K562 (cell line): ENCODE measurements around the gene SYN1. TPM values are rescaled to one million over a fixed set of nuclear protein-coding genes. Genes with fewer than 3 reads are reported as not detected.

ENCODE experiments used
- ARNT ChIP-seq, 2 experiments: fragments of 450-650 bp; IDR thresholded peaks; 2 replicates each; pipeline ENCODE4 v1.6.1; 2016; ENCODE audit warnings: mild to moderate bottlenecking in 1 of 2
- ETV6 ChIP-seq, 3 experiments: fragments of 150-350 bp in 1 of 3; sonication (generic) in 1 of 3; formaldehyde crosslinking in 1 of 3; IDR thresholded peaks; 2 replicates each; pipeline versions ENCODE4 v1.6.1 to v1.8.0; 2014 to 2022; ENCODE audit warnings: borderline replicate concordance in 2 of 3, low read depth in 2 of 3, antibody characterized with exemption in 1 of 3, low read length in 1 of 3, mild to moderate bottlenecking in 1 of 3, missing genetic modification reagents in 1 of 3
- EWSR1 ChIP-seq: fragments of 450-650 bp; IDR thresholded peaks from 2 replicates; pipeline ENCODE4 v1.6.1; 2018; ENCODE audit warnings: borderline replicate concordance, mild to moderate bottlenecking, low read depth, moderate library complexity; ENCODE audit not compliant: partially characterized antibody
- GATAD2A ChIP-seq: fragments of 450-650 bp; IDR thresholded peaks from 2 replicates; pipeline ENCODE4 v1.6.1; 2017
- ZKSCAN8 ChIP-seq: fragments of 200-800 bp; sonication (Bioruptor generic); IDR thresholded peaks from 2 replicates; pipeline ENCODE4 v1.6.1; 2016; ENCODE audit warnings: missing genetic modification characterization, missing compliant biosample characterization
- ZNF274 ChIP-seq: IDR thresholded peaks from 2 replicates; pipeline ENCODE4 v1.6.1; 2011; ENCODE audit warnings: low read depth, mild to moderate bottlenecking, low read length, moderate library complexity, borderline replicate concordance
- ZNF445 ChIP-seq: fragments of 250-450 bp; sonication (Bioruptor Pico); IDR thresholded peaks from 2 replicates; pipeline ENCODE4 v1.4.0; 2020; ENCODE audit warnings: low read depth, mild to moderate bottlenecking, moderate library complexity
- ZNF668 ChIP-seq: fragments of 250-450 bp; sonication (Bioruptor Pico); IDR thresholded peaks from 2 replicates; pipeline ENCODE4 v1.8.0; 2022; ENCODE audit warnings: mild to moderate bottlenecking, inconsistent platforms
- polyA plus RNA-seq, 8 experiments: library from polyadenylated mRNA; depleted of rRNA in 4 of 8; stranded (reverse) in 5 of 8; unstranded in 3 of 8; fragments of >200 nt; fragmentation: Nextera tagmentation in 2 of 8; fragmentation: Illumina TruSeq in 1 of 8; extraction: Ambion mirVana in 2 of 8; extraction: Trizol in 1 of 8; gene quantifications; 2 replicates each; pipeline versions ENCODE4 v1.2.1 to v1.2.3, GENCODE V29; 2011 to 2014; ENCODE audit warnings: inconsistent platforms in 1 of 8, missing spikeins in 1 of 8
- total RNA-seq, 7 experiments: library from RNA; depleted of rRNA in 6 of 7; stranded (reverse); fragments of >200 nt in 6 of 7; fragmentation: Illumina TruSeq in 2 of 7; extraction: Trizol in 2 of 7; gene quantifications; 2 replicates each; pipeline versions ENCODE4 v1.2.1 to v1.2.3, GENCODE V29; 2011 to 2021; ENCODE audit warnings: low replicate concordance in 1 of 7
- TF ChIP-seq, protein P1 (sequence below): fragments of 450-650 bp; formaldehyde crosslinking; IDR thresholded peaks from 2 replicates; pipeline ENCODE4 v1.4.0; 2022; ENCODE audit warnings: missing genetic modification characterization
- TF ChIP-seq, protein P2 (sequence below): fragments of 450-650 bp; IDR thresholded peaks from 2 replicates; pipeline ENCODE4 v1.6.1; 2016; ENCODE audit warnings: low read depth
- TF ChIP-seq, protein P3 (sequence below): fragments of 250-450 bp; sonication (Bioruptor Pico); IDR thresholded peaks from 2 replicates; pipeline ENCODE4 v1.5.0; 2020; ENCODE audit warnings: mild to moderate bottlenecking, borderline replicate concordance

Gene SYN1
- total and polyA plus RNA-seq, 9 of the 15 experiments (the other 6 are each of a cell fraction or from before 2014, with no cell fraction given), result 0.01 to 0.28 (median 0.18) TPM; not detected in 2

DNA sequence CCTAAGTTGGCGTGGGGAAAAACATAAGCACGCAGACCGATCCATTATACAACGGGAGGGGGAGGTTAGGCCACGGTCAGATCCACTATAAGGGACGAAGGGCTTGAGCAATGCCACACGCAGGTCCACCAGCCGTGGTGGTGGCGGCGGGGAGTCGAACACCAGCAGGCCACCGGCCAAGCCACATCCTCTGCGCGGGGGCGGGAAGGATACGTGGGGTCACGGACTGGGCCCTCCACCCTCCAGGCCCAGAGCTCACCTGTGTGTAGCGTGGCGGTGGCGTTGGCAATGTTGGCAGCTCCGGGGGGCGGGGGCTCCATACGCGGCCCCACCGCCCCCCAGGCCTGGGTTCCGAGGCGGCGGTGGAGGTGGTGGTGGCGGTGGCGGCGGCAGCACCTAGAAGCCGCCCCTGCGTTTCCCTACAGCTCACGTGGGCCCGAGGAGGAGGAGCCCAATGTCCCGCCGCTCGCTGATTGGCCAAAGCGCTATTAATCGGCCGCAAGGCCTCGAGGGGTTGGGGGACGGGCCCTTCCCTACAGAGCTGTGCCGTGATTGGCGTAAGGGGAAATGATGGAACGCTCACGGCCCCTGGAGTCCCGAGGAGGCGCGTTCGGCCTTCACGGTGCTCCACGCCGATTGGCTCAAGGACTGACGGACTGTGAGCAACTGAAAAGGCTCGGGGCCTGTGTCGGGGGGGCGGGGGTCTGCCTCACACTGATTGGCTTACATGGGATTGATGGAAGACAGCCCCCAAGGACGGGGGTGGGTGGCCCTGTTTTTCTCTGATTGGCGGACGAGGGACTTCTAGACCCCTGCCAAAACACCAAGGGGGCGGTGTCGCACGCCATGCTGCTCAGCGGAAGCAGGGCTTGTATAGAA, 30.7 kb upstream of the SYN1 start, which contains the start of gene ELK1 (continued):
- TF ChIP-seq, protein P1, sequence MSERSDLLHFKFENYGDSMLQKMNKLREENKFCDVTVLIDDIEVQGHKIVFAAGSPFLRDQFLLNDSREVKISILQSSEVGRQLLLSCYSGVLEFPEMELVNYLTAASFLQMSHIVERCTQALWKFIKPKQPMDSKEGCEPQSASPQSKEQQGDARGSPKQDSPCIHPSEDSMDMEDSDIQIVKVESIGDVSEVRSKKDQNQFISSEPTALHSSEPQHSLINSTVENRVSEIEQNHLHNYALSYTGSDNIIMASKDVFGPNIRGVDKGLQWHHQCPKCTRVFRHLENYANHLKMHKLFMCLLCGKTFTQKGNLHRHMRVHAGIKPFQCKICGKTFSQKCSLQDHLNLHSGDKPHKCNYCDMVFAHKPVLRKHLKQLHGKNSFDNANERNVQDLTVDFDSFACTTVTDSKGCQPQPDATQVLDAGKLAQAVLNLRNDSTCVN (CRISPR knock-in tag), result no peak
- TF ChIP-seq EWSR1, result no peak
- no peak for TF ChIP-seq ZNF668 (CRISPR knock-in tag)
- TF ChIP-seq ZNF274, result no peak
- no peak for TF ChIP-seq ZKSCAN8 (CRISPR knock-in tag)
- TF ChIP-seq, protein P2, sequence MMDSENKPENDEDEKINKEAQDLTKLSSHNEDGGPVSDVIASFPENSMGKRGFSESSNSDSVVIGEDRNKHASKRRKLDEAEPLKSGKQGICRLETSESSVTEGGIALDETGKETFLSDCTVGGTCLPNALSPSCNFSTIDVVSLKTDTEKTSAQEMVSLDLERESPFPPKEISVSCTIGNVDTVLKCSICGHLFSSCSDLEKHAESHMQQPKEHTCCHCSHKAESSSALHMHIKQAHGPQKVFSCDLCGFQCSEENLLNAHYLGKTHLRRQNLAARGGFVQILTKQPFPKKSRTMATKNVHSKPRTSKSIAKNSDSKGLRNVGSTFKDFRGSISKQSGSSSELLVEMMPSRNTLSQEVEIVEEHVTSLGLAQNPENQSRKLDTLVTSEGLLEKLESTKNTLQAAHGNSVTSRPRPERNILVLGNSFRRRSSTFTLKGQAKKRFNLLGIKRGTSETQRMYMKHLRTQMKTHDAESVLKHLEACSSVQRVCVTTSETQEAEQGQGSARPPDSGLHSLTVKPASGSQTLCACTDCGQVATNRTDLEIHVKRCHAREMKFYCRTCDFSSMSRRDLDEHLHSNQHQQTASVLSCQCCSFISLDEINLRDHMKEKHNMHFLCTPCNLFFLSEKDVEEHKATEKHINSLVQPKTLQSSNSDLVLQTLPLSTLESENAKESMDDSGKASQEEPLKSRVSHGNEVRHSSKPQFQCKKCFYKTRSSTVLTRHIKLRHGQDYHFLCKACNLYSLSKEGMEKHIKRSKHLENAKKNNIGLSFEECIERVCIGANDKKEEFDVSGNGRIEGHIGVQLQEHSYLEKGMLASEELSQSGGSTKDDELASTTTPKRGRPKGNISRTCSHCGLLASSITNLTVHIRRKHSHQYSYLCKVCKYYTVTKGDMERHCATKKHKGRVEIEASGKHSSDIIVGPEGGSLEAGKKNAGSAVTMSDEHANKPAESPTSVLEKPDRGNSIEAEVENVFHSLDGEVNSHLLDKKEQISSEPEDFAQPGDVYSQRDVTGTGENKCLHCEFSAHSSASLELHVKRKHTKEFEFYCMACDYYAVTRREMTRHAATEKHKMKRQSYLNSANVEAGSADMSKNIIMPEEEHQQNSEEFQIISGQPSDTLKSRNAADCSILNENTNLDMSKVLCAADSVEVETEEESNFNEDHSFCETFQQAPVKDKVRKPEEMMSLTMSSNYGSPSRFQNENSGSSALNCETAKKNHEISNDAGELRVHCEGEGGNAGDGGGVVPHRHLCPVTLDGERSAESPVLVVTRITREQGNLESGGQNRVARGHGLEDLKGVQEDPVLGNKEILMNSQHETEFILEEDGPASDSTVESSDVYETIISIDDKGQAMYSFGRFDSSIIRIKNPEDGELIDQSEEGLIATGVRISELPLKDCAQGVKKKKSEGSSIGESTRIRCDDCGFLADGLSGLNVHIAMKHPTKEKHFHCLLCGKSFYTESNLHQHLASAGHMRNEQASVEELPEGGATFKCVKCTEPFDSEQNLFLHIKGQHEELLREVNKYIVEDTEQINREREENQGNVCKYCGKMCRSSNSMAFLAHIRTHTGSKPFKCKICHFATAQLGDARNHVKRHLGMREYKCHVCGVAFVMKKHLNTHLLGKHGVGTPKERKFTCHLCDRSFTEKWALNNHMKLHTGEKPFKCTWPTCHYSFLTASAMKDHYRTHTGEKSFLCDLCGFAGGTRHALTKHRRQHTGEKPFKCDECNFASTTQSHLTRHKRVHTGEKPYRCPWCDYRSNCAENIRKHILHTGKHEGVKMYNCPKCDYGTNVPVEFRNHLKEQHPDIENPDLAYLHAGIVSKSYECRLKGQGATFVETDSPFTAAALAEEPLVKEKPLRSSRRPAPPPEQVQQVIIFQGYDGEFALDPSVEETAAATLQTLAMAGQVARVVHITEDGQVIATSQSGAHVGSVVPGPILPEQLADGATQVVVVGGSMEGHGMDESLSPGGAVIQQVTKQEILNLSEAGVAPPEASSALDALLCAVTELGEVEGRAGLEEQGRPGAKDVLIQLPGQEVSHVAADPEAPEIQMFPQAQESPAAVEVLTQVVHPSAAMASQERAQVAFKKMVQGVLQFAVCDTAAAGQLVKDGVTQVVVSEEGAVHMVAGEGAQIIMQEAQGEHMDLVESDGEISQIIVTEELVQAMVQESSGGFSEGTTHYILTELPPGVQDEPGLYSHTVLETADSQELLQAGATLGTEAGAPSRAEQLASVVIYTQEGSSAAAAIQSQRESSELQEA, result no peak
- TF ChIP-seq, protein P3, sequence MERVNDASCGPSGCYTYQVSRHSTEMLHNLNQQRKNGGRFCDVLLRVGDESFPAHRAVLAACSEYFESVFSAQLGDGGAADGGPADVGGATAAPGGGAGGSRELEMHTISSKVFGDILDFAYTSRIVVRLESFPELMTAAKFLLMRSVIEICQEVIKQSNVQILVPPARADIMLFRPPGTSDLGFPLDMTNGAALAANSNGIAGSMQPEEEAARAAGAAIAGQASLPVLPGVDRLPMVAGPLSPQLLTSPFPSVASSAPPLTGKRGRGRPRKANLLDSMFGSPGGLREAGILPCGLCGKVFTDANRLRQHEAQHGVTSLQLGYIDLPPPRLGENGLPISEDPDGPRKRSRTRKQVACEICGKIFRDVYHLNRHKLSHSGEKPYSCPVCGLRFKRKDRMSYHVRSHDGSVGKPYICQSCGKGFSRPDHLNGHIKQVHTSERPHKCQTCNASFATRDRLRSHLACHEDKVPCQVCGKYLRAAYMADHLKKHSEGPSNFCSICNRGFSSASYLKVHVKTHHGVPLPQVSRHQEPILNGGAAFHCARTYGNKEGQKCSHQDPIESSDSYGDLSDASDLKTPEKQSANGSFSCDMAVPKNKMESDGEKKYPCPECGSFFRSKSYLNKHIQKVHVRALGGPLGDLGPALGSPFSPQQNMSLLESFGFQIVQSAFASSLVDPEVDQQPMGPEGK, result no peak
- no peak for TF ChIP-seq ETV6 (IDR thresholded peaks at IDR 0.05; ENCODE audit: borderline replicate concordance in 1 of 2, low read depth in 2 of 2, low read length in 1 of 2)
- TF ChIP-seq ETV6 (CRISPR knock-in tag; IDR thresholded peaks at IDR 0.05; ENCODE audit: borderline replicate concordance), result no peak
- TF ChIP-seq GATAD2A, result no peak
- TF ChIP-seq ZNF445 (CRISPR knock-in tag), result no peak
- TF ChIP-seq ARNT (IDR thresholded peaks at IDR 0.05), result no peak
